NCI-H1092 treated with DMSO at 0.1 percent for 48 hours (cell line): ENCODE results near the gene GMPPB.
"Not testable (repeated sequence)": the region's sequence is repeated elsewhere in the genome, so short reads cannot be mapped to it uniquely, and the experiment has no call there.

Experiments
- DNase-seq: peaks from one replicate; lab custom pipeline; 2025; lab: John Stamatoyannopoulos, UW

Gene GMPPB

DNA sequence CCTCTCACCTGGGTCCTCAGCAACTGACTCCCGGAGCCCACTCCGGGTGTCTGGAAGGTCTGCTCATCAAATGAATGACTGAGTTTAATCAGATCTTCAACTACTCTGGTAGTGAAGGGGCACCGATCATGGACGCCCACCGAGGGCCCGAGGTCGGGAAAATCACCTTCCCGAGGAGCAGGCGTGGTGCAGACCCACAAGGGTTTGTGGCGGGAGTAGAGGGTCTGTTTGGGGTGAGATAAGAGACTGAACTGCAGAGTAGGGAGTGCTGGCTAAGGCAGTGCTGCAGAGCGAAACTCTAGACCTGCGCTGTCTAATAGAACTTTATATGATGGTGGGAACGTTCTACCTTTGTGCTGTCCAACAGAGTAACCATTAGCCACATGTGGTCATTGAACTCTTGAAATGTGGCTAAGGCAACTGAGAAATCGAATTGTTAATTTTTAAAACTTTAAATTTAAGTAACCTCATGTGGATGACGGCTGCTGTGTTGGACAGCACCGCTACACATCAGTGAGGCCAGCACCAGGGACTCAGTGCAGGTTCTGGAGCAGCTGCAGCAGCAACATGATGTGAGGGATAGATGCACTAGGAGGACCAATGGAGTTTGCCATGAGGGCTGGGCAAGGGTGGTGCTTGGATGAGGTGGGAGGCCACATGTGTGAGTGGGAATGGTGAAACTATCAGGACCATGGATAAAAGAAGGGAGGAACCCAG, 33.7 kb downstream of the GMPPB start:
- DNase-seq: not testable (repeated sequence)

- DNase-seq: no peak
Measured at GRCh38 chr3:49689046-49689907, 34.5 kb downstream of the GMPPB start, which contains the start of the genes MST1 and RNF123. MST1 (minus strand) TSS chr3:49689474; CDS start chr3:49688691, 783 bp downstream. RNF123 (plus strand) TSS chr3:49689557; CDS start chr3:49691166, 1,609 bp downstream.

DNA sequence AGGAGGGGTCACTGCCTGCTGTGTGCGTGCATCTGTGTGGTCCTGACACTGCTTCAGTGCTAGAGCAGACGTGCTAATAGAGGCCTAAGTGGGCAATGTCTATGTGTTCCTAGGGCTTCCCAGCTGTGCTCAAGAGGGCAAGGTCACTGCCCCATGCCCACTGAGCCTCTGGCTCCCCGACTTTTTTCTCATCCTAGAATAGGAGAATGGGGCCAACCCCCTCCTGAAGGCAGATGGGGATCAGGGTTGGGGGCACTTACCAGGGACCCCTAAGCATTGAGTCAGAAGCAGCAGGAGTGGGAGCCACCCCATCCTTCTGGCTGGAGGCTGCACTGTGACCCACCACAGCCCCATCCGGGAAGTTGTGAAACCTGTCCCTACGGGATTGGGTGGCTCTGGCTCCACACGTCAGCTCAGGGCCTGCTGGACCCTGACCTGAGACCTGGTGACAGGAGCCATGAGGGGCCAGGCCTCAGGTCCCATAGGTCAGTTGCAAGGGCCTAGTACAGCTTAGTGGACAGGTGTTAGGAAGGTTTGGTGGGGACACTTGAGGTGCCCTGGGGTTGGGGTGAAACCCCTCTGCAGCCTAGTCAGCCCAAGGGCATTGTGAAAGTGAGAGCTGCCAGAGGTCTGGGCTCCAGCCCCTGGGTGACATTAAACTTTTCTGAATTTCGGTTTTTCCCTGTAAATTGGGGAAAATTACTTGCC, 35.3 kb downstream of the GMPPB start:
- DNase-seq: not testable (repeated sequence)

- DNase-seq: not testable (repeated sequence)
Measured at GRCh38 chr3:49687424-49687795, 36.3 kb downstream of the GMPPB start.

DNA sequence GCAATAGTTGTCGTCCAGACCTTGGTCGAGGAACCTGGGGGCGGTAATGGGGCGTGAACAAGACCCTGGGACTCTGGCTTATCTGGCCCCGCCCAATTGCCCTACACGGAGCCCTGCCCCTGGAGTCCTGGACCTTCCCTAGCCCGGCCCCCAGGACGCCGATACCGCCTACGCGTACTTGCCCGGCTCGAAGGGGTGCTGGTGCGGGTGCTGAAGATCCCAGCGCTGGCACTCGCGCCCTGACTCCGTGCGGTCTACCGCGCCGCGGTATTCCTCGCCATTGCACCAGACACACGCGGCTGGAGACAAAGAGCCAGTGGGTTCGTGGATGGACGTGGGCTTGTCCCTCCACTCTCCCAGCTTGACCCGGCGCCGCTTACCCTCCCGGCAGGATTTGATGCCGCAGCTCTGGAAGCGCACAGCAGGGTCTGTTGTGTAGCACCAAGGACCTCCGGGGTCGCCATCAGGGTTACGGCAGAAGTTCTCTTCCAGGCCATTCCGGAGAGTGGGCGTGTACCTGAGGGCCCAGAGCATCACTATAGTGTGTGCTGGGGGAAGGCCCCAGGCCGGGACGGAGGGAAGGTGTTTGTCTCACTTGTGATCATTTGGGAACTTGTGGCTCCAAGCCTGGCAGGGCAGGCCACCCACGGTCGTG, 36.9 kb downstream of the GMPPB start:
- not testable (repeated sequence) for DNase-seq

- not testable (repeated sequence) for DNase-seq
Measured at GRCh38 chr3:49686346-49686745, 37.4 kb downstream of the GMPPB start.

DNA sequence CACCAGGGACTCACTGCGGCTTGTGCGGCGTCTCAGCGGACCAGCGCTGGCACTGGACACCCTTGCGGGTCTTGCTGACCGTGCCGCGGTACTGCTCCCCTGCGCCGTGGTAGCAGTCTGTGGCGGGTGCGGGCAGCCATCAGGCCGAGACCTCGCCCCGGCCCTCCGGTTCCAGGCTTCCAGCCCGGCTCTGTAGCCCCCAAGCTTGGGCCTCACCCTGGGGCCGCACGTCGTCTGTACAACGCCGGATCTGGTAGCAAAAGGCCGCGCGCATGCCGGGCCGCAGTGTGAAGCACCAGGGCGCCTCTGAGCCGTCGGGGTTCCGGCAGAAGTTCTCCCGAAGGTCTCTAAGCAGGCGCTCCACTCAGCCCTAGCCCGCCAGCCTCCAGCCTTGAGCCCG, 37.9 kb downstream of the GMPPB start:
- DNase-seq: not testable (repeated sequence)

GRCh38 chr3:49685103-49685502, 38.6 kb downstream of the GMPPB start:
- not testable (repeated sequence) for DNase-seq

DNA sequence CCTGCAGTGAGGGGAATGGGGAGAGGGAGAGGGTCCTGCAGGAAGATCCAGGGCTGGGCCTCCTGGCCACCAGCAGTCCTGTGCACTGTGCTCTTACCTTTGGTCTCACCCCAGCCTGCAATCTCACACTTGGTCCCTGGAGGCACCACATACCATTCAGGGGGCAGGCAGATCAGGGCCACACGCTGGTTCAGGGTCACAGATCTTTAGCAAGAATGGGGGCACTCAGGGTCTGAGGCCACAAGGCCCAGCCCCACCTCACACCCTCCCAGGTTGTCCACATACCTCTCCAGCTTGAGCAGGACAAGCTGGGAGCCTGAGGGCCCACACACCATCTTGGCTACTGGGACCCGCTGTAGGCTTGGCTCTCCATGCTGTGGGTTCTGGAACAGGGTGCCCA, 39.3 kb downstream of the GMPPB start:
- not testable (repeated sequence) for DNase-seq

- no peak for DNase-seq
Measured at GRCh38 chr3:49683162-49683561, 40.6 kb downstream of the GMPPB start.

- DNase-seq: no peak
Measured at GRCh38 chr3:49681543-49681942, 42.2 kb downstream of the GMPPB start.

GRCh38 chr3:49681232-49681522, 42.6 kb downstream of the GMPPB start:
- DNase-seq: no peak

- DNase-seq: no peak
Measured at GRCh38 chr3:49680493-49681231, 43.1 kb downstream of the GMPPB start.

- no peak for DNase-seq
Measured at GRCh38 chr3:49675912-49676311, 47.8 kb downstream of the GMPPB start.

GRCh38 chr3:49674497-49674983, 49.2 kb downstream of the GMPPB start:
- no peak for DNase-seq

GRCh38 chr3:49673715-49674496, 49.8 kb downstream of the GMPPB start, which contains the start of gene APEH:
APEH (plus strand) TSS chr3:49674351; CDS start chr3:49674402, 51 bp downstream.
- DNase-seq: no peak

DNA sequence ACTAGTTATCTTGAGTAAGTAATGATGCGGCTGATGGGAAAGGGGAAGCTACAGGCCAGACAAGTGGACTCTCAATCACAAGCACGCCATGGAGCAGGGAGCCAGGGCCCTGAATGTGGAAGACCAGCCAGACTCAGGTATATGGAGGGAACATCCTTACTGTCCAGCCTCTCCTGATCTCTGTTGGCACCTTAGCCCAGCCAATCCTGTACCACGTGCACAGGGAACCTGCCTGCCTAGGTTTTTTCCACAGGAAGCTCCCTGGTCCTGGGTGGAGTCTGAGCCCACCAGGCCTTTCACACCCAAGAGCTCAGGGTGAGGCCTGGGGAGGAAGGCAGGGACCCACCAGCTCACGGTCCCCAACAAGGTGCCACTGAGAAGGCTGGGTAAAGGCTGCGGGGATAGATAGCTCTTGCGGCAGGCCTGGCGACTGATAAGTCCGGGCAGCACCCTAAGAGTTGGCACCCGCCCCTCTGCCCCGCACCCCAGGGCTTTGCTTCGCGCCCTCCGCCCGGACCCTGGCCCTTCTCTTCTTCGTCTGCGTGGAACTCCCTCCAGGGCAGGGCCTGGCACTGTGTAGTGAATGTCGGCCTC, 50.5 kb downstream of the GMPPB start:
- no peak for DNase-seq

GRCh38 chr3:49671291-49672288, 52.2 kb downstream of the GMPPB start:
- no peak for DNase-seq

DNA sequence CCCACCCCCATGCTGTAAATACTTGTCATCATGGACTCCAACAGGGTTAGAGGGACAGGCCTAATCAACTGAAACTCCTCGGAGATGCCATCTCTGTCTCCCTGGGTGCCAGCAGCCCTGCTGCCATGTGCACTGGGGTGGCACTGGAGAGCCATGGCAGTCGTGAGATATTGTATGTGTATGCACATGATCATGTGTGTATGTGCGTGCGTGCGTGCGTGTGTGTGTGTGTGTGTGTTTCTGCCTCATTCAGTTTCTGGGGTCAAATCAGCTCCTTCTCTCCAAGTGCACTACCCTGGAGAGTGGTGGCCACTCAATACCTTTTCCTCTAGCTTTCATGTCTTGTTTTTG, 52.8 kb downstream of the GMPPB start:
- DNase-seq: no peak
